Measurements from ENCODE around the gene HTRA2.
"Not testable (repeated sequence)": the region's sequence is repeated elsewhere in the genome, so short reads cannot be mapped to it uniquely, and the experiment has no call there.

The HTRA2 gene

GRCh38 chr2:74546004-74546403, 16.3 kb downstream of the HTRA2 start:
- DNase-seq = no peak

DNA sequence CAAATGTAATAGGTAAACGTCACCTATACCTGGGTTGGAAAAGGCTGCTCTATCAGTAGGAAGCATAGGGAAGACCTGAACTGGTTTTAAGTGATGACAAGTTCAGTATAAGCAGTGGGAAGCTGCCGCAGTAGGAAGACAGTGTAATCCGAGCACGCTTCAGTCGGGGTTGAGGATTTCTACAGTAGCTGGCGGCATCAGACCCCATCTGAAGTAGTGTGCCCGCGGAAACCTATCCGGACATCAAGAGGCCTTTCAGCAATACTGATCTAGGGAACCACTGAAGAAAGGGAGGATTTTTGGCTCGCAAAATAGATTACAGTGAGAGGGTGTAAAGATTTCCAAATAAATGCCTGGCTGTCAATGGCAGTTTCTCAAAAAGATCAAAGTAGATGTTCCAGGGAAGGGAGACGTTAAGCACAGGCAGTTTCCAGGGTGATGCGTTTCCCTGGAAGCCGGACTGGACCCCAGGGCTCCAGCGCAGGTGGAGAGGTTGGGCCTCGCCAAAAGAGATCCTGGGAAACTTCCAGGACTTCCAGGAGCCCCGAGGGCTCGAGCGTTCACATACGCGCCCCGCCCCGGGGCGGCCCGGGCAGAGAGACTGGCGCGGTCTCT, 18.7 kb downstream of the HTRA2 start:
- no peak for DNase-seq

DNA sequence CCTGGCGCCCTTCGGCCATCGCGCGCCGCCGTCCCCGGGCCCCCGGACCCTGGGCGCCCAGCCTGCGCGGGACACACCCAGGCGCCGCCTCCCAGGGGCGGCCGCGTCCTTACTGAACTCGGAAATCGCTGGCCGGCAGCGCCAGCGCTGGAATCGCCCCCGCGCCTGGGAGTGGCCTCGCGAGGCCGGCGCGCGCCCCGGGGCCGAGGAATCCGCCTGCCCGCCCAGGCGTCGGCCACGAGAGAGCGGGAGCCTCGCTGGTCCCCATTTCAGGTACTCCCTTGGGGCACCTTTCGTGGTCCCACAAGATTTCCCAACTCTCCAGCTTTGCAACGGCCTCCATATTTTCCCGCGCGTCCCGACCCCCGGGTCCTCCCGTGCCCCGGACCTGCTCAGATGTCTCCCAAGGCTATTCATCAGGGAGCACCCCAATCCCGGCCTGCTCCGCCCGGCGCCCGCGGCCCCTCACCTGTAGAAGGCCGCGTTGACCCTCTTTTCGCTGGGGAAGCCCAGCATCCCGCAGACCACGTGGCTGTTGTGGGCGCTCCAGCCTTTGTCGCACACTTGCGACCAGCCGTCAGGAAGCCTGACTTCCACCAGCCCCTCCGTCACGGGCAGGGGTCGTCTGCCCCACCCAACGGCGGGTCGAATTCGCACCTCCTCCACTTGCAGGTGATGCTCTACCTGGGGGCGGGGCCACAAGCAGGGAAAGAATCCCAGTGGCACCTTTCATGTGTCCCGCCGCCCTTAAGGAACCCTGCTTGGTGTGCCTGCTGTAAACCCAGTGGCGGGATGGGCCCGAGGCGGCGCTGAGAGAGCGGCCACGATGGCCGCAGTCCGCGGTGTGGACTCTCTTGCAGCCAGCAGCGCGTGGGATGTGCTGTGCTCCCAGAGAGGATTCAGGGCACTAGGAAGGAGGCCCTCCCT, 19.4 kb downstream of the HTRA2 start:
- DNase-seq = no peak

GRCh38 chr2:74550231-74550630, 20.5 kb downstream of the HTRA2 start:
- DNase-seq = no peak

DNA sequence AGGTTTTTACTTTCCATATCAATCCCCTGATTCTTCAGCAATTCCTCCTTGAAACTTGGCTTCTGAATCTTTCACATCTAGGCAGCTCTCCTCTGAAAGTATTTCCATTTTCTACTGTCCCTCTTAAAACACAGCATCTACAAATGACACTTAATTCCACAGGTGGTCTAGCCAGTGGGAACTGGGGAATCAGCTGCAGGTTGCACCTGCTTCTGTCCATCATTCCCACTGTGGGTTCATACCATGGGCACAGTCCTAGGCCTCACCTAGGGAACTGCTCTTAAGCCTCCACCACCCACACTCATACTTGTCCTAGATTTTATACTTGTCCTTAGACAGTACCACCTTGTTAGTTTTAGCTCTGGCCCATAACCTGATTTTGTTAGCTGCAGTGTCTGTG, 21.8 kb downstream of the HTRA2 start:
- DNase-seq = no peak

- no peak for DNase-seq
Observed at GRCh38 chr2:74551942-74552913, 22.5 kb downstream of the HTRA2 start.

DNA sequence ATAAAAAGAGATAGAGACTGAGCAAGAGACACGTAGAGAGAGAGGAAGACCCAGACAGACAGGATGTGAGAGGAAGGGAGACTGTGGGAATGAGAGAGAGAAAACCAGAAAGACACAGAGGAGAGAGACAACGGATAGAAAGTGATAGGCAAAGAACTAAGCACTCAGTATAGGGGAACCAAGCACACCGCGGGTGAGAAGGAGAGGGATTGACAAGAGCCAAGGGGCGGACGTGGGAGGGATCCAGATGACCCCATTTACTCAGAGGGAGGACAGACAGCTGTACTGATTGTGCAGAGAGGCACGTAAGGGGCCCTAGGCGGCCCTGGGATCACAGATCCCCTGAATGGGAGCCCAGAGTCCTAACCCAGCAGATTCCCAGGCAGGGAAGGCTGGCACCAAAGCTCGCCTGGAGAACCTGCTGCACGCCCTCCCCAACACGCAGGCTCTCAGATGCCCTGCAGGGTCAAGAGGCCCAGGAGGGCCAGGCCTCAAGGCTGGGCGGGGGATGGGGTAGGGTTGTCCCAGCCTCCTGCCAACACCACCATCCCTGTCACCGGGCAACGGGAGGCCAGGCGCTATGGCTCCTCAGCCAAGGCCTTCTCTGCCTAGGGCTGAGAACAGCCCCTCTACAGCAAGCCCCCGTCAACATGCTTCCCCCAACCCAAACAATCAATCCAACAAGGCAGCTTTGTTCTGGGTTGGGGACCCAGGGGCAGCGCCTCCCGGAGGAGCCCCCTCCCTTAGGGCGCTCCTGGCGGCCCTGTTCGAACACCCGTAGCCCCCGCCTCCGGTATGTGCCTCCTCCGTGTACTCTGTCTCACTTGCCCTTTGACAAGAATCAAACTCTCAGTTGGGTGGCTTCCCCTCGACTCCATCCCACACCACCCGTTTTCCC, 23.4 kb downstream of the HTRA2 start:
- no peak for DNase-seq

DNA sequence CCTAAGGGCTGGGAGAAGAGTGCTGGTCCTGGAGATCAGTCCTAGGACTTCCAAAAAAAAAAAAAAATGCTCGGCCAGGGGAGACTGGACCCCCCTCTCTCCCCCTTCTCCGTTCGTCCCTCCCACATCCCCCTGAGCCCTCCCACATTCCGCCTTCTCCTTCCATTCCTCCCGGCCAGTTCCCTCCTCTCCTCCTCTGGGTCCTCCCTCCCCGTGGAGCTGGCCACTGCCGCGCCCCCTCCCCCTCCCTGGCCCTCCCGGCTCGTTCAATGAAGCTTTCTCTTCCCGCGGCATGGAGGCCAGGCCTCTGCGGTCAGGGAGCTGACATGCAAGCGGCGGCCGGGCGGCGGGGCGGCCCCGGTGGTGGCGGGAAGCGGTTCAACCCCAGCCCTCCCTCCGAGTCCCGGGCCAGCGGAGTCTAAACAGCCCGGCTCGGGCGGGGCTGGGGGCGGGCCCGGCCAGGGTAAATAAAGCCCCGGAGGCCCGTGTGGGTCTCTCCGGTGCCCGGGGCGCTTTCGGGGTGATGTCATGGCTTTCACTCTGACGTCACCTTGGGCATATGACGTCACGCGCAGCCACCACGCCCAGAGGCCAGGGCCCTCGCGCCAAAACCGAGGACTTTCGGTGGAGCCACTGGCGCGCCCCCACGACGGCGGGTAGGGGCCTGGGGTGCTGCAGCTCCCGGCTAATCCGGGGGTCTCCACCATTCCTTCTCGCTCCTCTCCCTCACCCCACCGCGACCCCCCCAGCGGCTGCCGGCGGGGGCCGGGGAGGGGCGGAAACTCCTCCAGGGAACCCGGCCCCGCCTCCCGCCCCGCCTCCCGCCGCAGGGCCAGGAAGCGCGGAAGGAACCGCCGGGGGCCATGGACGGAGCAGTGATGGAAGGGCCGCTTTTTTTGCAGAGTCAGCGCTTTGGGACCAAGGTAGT, 24.4 kb downstream of the HTRA2 start, which contains the start of the genes DOK1 and LOXL3:
TSS of gene DOK1 (plus strand) at position 829 of the 928 bp plus-strand sequence. CDS start at position 864, 35 bp downstream.
TSS of gene LOXL3 (minus strand) at position 51 of the 928 bp plus-strand sequence. CDS start 1,308 bp downstream, outside the sequence.
- peak; percentile 80 to 86 for DNase-seq

DNA sequence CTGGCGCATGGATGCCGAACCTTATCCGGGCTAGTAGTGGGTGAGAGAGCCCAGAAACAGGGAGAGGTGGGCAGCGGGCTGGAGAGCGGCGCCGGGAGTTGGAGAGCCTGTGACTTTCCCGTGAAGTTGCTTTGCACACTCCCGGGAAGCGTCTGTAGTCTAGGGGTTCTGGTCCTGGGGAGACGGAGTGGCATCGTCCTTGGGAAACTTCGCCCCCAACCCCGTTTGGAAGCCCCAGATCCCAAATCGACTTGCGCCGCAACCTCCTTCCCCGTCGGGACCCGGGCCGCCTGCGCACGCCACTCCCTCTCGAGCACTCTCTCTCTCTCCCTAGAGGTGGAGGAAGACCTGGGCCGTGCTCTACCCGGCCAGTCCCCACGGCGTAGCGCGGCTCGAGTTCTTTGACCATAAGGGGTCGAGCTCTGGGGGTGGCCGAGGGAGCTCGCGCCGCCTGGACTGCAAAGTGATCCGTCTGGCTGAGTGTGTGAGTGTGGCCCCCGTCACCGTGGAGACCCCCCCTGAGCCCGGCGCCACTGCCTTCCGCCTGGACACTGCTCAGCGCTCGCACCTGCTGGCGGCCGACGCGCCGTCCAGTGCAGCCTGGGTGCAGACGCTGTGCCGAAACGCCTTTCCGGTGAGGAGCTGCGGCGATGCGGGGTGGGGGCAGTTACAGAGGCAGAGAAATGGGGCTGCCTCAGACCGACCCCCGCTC, 25.2 kb downstream of the HTRA2 start:
- peak; percentile 38 to 41 for DNase-seq

- DNase-seq = no peak
Observed at GRCh38 chr2:74555610-74556103, 25.9 kb downstream of the HTRA2 start.

- DNase-seq = no peak
Observed at GRCh38 chr2:74556159-74556558, 26.4 kb downstream of the HTRA2 start.

DNA sequence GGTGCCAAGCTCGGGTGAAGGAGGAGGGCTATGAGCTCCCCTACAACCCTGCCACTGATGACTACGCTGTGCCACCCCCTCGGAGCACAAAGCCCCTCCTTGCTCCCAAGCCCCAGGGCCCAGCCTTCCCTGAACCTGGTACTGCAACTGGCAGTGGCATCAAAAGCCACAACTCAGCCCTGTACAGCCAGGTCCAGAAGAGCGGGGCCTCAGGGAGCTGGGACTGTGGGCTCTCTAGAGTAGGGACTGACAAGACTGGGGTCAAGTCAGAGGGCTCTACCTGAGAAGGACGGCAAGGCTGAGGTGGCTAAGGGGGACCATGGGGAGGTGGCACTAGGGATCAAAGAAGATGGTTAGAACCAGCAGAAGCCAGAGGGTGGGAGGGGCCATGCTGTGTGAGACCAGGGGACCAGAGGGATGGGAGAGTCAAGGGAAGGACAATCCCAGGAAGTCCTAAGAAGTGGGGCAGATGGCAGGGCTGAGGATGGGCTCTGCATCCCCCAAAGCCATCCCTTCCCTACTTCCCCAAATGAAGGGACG, 27.2 kb downstream of the HTRA2 start:
- no peak for DNase-seq

- no peak for DNase-seq
Observed at GRCh38 chr2:74558284-74559230, 28.8 kb downstream of the HTRA2 start.

- DNase-seq = no peak
Observed at GRCh38 chr2:74559912-74560311, 30.2 kb downstream of the HTRA2 start.

- no peak for DNase-seq
Observed at GRCh38 chr2:74560591-74560990, 30.9 kb downstream of the HTRA2 start.

DNA sequence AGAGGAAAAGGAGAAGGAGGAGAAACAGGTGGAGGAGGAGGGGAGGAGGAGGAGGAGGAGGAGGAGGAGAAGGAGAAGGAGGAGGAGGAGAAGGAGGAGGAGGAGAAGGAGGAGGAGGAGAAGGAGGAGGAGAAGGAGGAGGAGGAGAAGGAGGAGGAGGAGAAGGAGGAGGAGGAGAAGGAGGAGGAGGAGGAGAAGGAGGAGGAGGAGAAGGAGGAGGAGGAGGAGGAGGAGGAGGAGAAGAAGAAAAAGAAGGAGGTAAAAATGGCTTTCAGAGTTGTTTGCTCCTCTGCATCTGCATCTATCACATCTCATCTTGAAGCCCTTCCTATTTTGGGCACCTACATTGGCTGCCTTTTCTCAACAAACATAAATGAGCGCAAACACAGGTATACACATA, 31.3 kb downstream of the HTRA2 start:
- DNase-seq = not testable (repeated sequence)

- no peak for DNase-seq
Observed at GRCh38 chr2:74562126-74562775, 32.5 kb downstream of the HTRA2 start.

- DNase-seq = no peak
Observed at GRCh38 chr2:74564222-74564621, 34.5 kb downstream of the HTRA2 start.

Data from CD4-positive, alpha-beta T cell treated with Interleukin-1 beta for 1 hour (primary cell).